HEK293 (cell line): ENCODE data around the gene SUCNR1.

ENCODE experiments used
- CTCF ChIA-PET: fragments of 350-600 bp; formaldehyde crosslinking; extraction: SDS; loops from one replicate; lab custom pipeline; 2021; ENCODE audit warnings: antibody characterized with exemption; lab: Yijun Ruan, JAX
- POLR2A ChIA-PET: fragments of 300-600 bp; formaldehyde crosslinking; extraction: SDS; loops from one replicate; lab custom pipeline; 2020; ENCODE audit warnings: antibody characterized with exemption, inconsistent platforms; lab: Yijun Ruan, JAX
- H3K27ac ChIP-seq: fragments of 200-500 bp; sonication (Bioruptor generic); 2 replicates; pipeline ENCODE4 v1.5.1; 2014; ENCODE audit warnings: low read depth, low read length, control low read depth, inconsistent platforms; ENCODE audit errors: extremely low read depth
- H3K36me3 ChIP-seq, 2 experiments: fragments of 200-500 bp in 1 of 2; sonication (Bioruptor generic) in 1 of 2; 1 replicate in 1 of 2; 2 replicates in 1 of 2; pipeline ENCODE4 v1.5.1; 2014 to 2017; ENCODE audit warnings: inconsistent platforms in 2 of 2, low read length in 2 of 2; ENCODE audit not compliant: control insufficient read depth in 2 of 2, insufficient read depth in 1 of 2
- H3K4me1 ChIP-seq: fragments of 200-500 bp; sonication (Bioruptor generic); 2 replicates; pipeline ENCODE4 v1.5.1; 2014; ENCODE audit warnings: mild to moderate bottlenecking, low read length, inconsistent platforms; ENCODE audit not compliant: control insufficient read depth, insufficient read depth
- H3K4me3 ChIP-seq: 2 replicates; pipeline ENCODE4 v1.5.1; 2011; ENCODE audit warnings: low read depth, mild to moderate bottlenecking, control low read depth, low read length, moderate library complexity
- H3K9me3 ChIP-seq: fragments of 200-500 bp; sonication (Bioruptor generic); 2 replicates; pipeline ENCODE4 v1.5.1; 2014; ENCODE audit warnings: low read depth, low read length, inconsistent platforms; ENCODE audit not compliant: control insufficient read depth, insufficient read depth
- CTCF ChIP-seq: fragments of 450-650 bp; formaldehyde crosslinking; IDR thresholded peaks from 2 replicates; pipeline ENCODE4 v1.5.1; 2016; ENCODE audit warnings: missing biosample characterization, missing genetic modification characterization
- KLF17 ChIP-seq: fragments of 450-650 bp; formaldehyde crosslinking; IDR thresholded peaks from 2 replicates; pipeline ENCODE4 v1.5.1; 2016; ENCODE audit warnings: missing biosample characterization, missing genetic modification characterization
- OSR2 ChIP-seq: fragments of 450-650 bp; formaldehyde crosslinking; IDR thresholded peaks from 2 replicates; pipeline ENCODE4 v1.5.1; 2016; ENCODE audit warnings: missing biosample characterization, missing genetic modification characterization
- YY2 ChIP-seq: fragments of 450-650 bp; formaldehyde crosslinking; IDR thresholded peaks from 2 replicates; pipeline ENCODE4 v1.5.1; 2016; ENCODE audit warnings: missing biosample characterization, missing genetic modification characterization
- ZBTB20 ChIP-seq: fragments of 450-650 bp; formaldehyde crosslinking; IDR thresholded peaks from 2 replicates; pipeline ENCODE4 v1.5.1; 2016; ENCODE audit warnings: missing biosample characterization, missing genetic modification characterization
- ZBTB44 ChIP-seq: fragments of 450-650 bp; IDR thresholded peaks from 2 replicates; pipeline ENCODE4 v1.5.1; 2018; ENCODE audit warnings: missing biosample characterization, mild to moderate bottlenecking, missing genetic modification characterization
- ZBTB6 ChIP-seq: fragments of 450-650 bp; formaldehyde crosslinking; IDR thresholded peaks from 2 replicates; pipeline ENCODE4 v1.5.1; 2017; ENCODE audit warnings: missing biosample characterization, missing genetic modification characterization
- ZNF132 ChIP-seq: fragments of 450-650 bp; formaldehyde crosslinking; IDR thresholded peaks from 2 replicates; pipeline ENCODE4 v1.5.1; 2017; ENCODE audit warnings: missing biosample characterization, missing genetic modification characterization, borderline replicate concordance
- ZNF16 ChIP-seq: fragments of 450-650 bp; formaldehyde crosslinking; IDR thresholded peaks from 2 replicates; pipeline ENCODE4 v1.5.1; 2016; ENCODE audit warnings: low read depth, missing biosample characterization, missing genetic modification characterization
- ZNF211 ChIP-seq: fragments of 450-650 bp; formaldehyde crosslinking; IDR thresholded peaks from 2 replicates; pipeline ENCODE4 v1.5.1; 2016; ENCODE audit warnings: low read depth, missing biosample characterization, missing genetic modification characterization
- ZNF280C ChIP-seq: fragments of 450-650 bp; formaldehyde crosslinking; IDR thresholded peaks from 2 replicates; pipeline ENCODE4 v1.5.1; 2016; ENCODE audit warnings: missing biosample characterization, missing genetic modification characterization
- ZNF292 ChIP-seq: fragments of 450-650 bp; formaldehyde crosslinking; IDR thresholded peaks from 2 replicates; pipeline ENCODE4 v1.5.1; 2016; ENCODE audit warnings: low read depth, missing biosample characterization, missing genetic modification characterization, borderline replicate concordance
- ZNF426 ChIP-seq: fragments of 450-650 bp; formaldehyde crosslinking; IDR thresholded peaks from 2 replicates; pipeline ENCODE4 v1.5.1; 2017; ENCODE audit warnings: missing biosample characterization, missing genetic modification characterization, mild to moderate bottlenecking, inconsistent platforms, moderate library complexity
- ZNF518A ChIP-seq: fragments of 450-650 bp; formaldehyde crosslinking; conservative IDR thresholded peaks from 2 replicates; pipeline ENCODE4 v1.5.1; 2016; ENCODE audit warnings: low read depth, missing biosample characterization, missing genetic modification characterization
- ZNF561 ChIP-seq: fragments of 450-650 bp; IDR thresholded peaks from 2 replicates; pipeline ENCODE4 v1.5.1; 2018; ENCODE audit warnings: missing biosample characterization, missing genetic modification characterization, borderline replicate concordance
- ZNF585B ChIP-seq: fragments of 450-650 bp; formaldehyde crosslinking; IDR thresholded peaks from 2 replicates; pipeline ENCODE4 v1.5.1; 2016; ENCODE audit warnings: missing biosample characterization, missing genetic modification characterization
- ZNF645 ChIP-seq: fragments of 450-650 bp; formaldehyde crosslinking; IDR thresholded peaks from 2 replicates; pipeline ENCODE4; 2016; ENCODE audit warnings: missing biosample characterization, missing genetic modification characterization
- ZNF701 ChIP-seq: fragments of 450-650 bp; formaldehyde crosslinking; IDR thresholded peaks from 2 replicates; pipeline ENCODE4 v1.5.1; 2016; ENCODE audit warnings: missing biosample characterization, missing genetic modification characterization
- ZSCAN16 ChIP-seq: fragments of 450-650 bp; formaldehyde crosslinking; IDR thresholded peaks from 2 replicates; pipeline ENCODE4 v1.5.1; 2016; ENCODE audit warnings: missing biosample characterization, missing genetic modification characterization

Gene SUCNR1

GRCh38 chr3:151864423-151865101 lies 8.9 kb upstream of the SUCNR1 start:
- TF ChIP-seq ZNF585B (tag by site-specific recombination) (no peak), ZBTB20 (tag by site-specific recombination) (no peak), ZNF16 (no peak), ZNF211 (tag by site-specific recombination) (no peak), ZNF280C (tag by site-specific recombination) (no peak), ZNF561 (tag by site-specific recombination) (no peak), KLF17 (tag by site-specific recombination) (no peak), ZBTB44 (tag by site-specific recombination) (no peak), ZNF701 (tag by site-specific recombination) (no peak), ZNF645 (no peak), ZNF292 (no peak), ZNF426 (no peak), ZSCAN16 (tag by site-specific recombination) (no peak), ZNF132 (tag by site-specific recombination) (no peak), ZNF518A (tag by site-specific recombination) (no peak), YY2 (tag by site-specific recombination) (no peak), CTCF (no peak), OSR2 (tag by site-specific recombination) (no peak), ZBTB6 (tag by site-specific recombination) (no peak)
- ChIA-PET CTCF (interaction anchor here (0.7 kb wide), 1 partner anchor 56 kb away, joined by 5 read pairs; no protein-coding TSS in a partner anchor), POLR2A (no interaction called here)
- H3K27ac ChIP-seq = no peak overlapping the region
- no peaks in the 10 kb centered on the region for H3K4me1 ChIP-seq
- no peak overlapping the region for H3K4me3 ChIP-seq
- H3K9me3 ChIP-seq = no peaks in the 10 kb centered on the region
- H3K36me3 ChIP-seq = no peaks in the 10 kb centered on the region
